ENCODE measurements around the gene DHFR. TPM values are rescaled to one million over a fixed set of nuclear protein-coding genes. Genes with fewer than 3 reads are reported as not detected.

DHFR gene
- total RNA-seq, 1 experiment from 2014 or later, result 72.2 TPM

DNA sequence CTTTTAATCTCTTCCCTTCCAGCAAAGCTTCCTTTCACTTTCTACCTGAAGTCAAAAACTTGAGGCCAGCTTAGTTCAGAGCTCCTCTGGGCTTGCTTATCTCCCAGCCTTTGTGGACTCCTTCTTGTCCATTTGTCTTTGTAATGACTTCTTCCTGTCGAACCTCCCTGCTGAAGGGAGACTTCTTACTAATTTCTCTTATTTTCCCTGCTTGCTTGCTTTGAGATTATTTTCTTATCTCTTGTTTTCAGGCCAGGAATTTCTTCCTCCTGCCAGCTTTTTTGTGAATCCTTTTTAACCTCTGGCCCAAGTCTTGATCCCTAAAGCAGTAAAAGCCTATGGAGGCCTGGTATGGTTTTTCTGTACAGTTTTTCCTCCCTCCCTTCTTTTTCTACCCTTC lies 46.8 kb upstream of the DHFR start:
- H4K91ac ChIP-seq (ENCODE audit: insufficient read length, low read depth, low read length), result no peak overlapping the region
- no CpG with 5 or more reads among the region's 1 CpG for WGBS (ENCODE audit: extremely low coverage, insufficient read length, low lambda C conversion rate)

More for the DNA sequence above, 46.8 kb upstream of the DHFR start:
- H3K36me3 Mint-ChIP-seq (ENCODE audit: insufficient read depth in 1 of 3, low read depth in 3 of 3), result peaks cover 11 to 19% (median 11%) of the 10 kb centered on the region in 3 experiments
- TF ChIP-seq, protein P1, sequence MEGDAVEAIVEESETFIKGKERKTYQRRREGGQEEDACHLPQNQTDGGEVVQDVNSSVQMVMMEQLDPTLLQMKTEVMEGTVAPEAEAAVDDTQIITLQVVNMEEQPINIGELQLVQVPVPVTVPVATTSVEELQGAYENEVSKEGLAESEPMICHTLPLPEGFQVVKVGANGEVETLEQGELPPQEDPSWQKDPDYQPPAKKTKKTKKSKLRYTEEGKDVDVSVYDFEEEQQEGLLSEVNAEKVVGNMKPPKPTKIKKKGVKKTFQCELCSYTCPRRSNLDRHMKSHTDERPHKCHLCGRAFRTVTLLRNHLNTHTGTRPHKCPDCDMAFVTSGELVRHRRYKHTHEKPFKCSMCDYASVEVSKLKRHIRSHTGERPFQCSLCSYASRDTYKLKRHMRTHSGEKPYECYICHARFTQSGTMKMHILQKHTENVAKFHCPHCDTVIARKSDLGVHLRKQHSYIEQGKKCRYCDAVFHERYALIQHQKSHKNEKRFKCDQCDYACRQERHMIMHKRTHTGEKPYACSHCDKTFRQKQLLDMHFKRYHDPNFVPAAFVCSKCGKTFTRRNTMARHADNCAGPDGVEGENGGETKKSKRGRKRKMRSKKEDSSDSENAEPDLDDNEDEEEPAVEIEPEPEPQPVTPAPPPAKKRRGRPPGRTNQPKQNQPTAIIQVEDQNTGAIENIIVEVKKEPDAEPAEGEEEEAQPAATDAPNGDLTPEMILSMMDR (conservative IDR thresholded peaks at IDR 0.05), result no peak
- Histone ChIP-seq H2AFZ (ENCODE audit: low read length) (no peak overlapping the region), H4K20me1 (ENCODE audit: control insufficient read depth, insufficient read depth, insufficient read length) (no peaks in the 10 kb centered on the region), H3K9ac (ENCODE audit: extremely low read depth, insufficient read length, low read length) (no peak overlapping the region), H3K23ac (ENCODE audit: insufficient read length, low read depth, low read length) (no peak overlapping the region), H3K23me2 (ENCODE audit: insufficient read length, low read depth, low read length, poor library complexity, severe bottlenecking) (no peaks in the 10 kb centered on the region), H3K27ac (ENCODE audit: insufficient read length, low read depth, low read length) (no peak overlapping the region), H3K27me3 (ENCODE audit: insufficient read depth, low read length) (no peaks in the 10 kb centered on the region), H3T11ph (ENCODE audit: low read length) (no peak overlapping the region), H3K4me2 (ENCODE audit: insufficient read depth, insufficient read length, low read length) (no peak overlapping the region), H4K8ac (replicated peaks; ENCODE audit: insufficient read length, low read depth, low read length) (no peak overlapping the region), H3K4ac (ENCODE audit: low read depth, low read length) (no peak overlapping the region), H3K4me1 (ENCODE audit: insufficient read depth, low read length) (peaks cover 7% of the 10 kb centered on the region; the same call in 1 of the 2 replicates), H2BK5ac (ENCODE audit: insufficient read length, low read length) (no peak overlapping the region), H2BK20ac (ENCODE audit: low read depth, low read length, poor library complexity, severe bottlenecking) (no peak overlapping the region), H2AK5ac (ENCODE audit: insufficient read length, low read length) (no peak overlapping the region), H2BK12ac (ENCODE audit: insufficient read length, low read depth, low read length) (no peak overlapping the region), H3K14ac (ENCODE audit: insufficient read depth, low read length) (no peak overlapping the region), H2BK15ac (ENCODE audit: low read depth, low read length) (no peak overlapping the region), H3K79me2 (ENCODE audit: insufficient read depth, low read length) (no peaks in the 10 kb centered on the region), H3K18ac (ENCODE audit: insufficient read length, low read depth, low read length) (no peak overlapping the region), H4K5ac (ENCODE audit: insufficient read length, low read depth, low read length) (no peak overlapping the region), H3K79me1 (ENCODE audit: insufficient read depth, low read depth, low read length, poor library complexity, severe bottlenecking) (no peaks in the 10 kb centered on the region), H2BK120ac (ENCODE audit: low read depth, low read length, poor library complexity, severe bottlenecking) (no peak overlapping the region), H3K9me3 (ENCODE audit: control insufficient read depth, low read depth, low read length) (no peaks in the 10 kb centered on the region), H3K56ac (ENCODE audit: insufficient read length, low read depth, low read length) (no peak overlapping the region)
- DNase-seq, result no peak
- no peaks in the 10 kb centered on the region for H3K9me3 Mint-ChIP-seq
- no peak overlapping the region; a peak in 1 of 5 replicates for H3K4me3 Mint-ChIP-seq
- no peaks in the 10 kb centered on the region for H3K27me3 Mint-ChIP-seq (ENCODE audit: low read depth)
- peak overlapping the region in 2 of 3 experiments; percentile 21 to 33; a peak in 4 of 7 replicates for H3K27ac Mint-ChIP-seq
- peaks cover 6 to 24% of the 10 kb centered on the region in 2 experiments for H3K4me1 Mint-ChIP-seq
